SK-N-SH treated with all-trans-retinoic acid at 6 μM for 48 hours (cell line): ENCODE results near the gene ALLC.

ENCODE experiments used
- ATAC-seq: fragments of 200-7000 bp; cut with Tn5 transposase; 3 replicates; pipeline ENCODE4 v1.9.1; 2020; ENCODE audit warnings: mild to moderate bottlenecking, moderate library complexity
- ARNTL ChIP-seq: fragments of 450-650 bp; formaldehyde crosslinking; IDR thresholded peaks from 2 replicates; pipeline ENCODE4 v1.5.0; 2020; ENCODE audit warnings: low read depth, mild to moderate bottlenecking, moderate library complexity, borderline replicate concordance
- BACH2 ChIP-seq: fragments of 250-450 bp; sonication (Bioruptor Pico); IDR thresholded peaks from 2 replicates; pipeline ENCODE4 v1.9.0; 2021; ENCODE audit warnings: mild to moderate bottlenecking, borderline replicate concordance
- CSDC2 ChIP-seq: fragments of 250-450 bp; sonication (Bioruptor Pico); IDR thresholded peaks from 2 replicates; pipeline ENCODE4 v1.5.0; 2020; ENCODE audit warnings: mild to moderate bottlenecking, moderate library complexity
- ESRRG ChIP-seq: fragments of 250-450 bp; sonication (Bioruptor Pico); IDR thresholded peaks from 2 replicates; pipeline ENCODE4 v1.6.1; 2021; ENCODE audit warnings: mild to moderate bottlenecking
- GLIS3 ChIP-seq: fragments of 250-450 bp; sonication (Bioruptor Pico); IDR thresholded peaks from 2 replicates; pipeline ENCODE4 v1.5.0; 2020; ENCODE audit warnings: mild to moderate bottlenecking, moderate library complexity
- ISL1 ChIP-seq: fragments of 250-450 bp; sonication (Bioruptor Pico); IDR thresholded peaks from 2 replicates; pipeline ENCODE4 v2.1.2; 2022; ENCODE audit warnings: mild to moderate bottlenecking, moderate library complexity
- OSR1 ChIP-seq: fragments of 250-450 bp; sonication (Bioruptor Pico); IDR thresholded peaks from 2 replicates; pipeline ENCODE4 v1.8.0; 2022; ENCODE audit warnings: moderate library complexity, mild to moderate bottlenecking, inconsistent platforms
- PPARA ChIP-seq: fragments of 250-450 bp; sonication (Bioruptor Pico); IDR thresholded peaks from 2 replicates; pipeline ENCODE4 v1.5.0; 2020; ENCODE audit warnings: mild to moderate bottlenecking, borderline replicate concordance
- SNAI2 ChIP-seq: fragments of 250-450 bp; sonication (Bioruptor Pico); IDR thresholded peaks from 2 replicates; pipeline ENCODE4 v1.5.0; 2020; ENCODE audit warnings: mild to moderate bottlenecking, moderate library complexity
- TCF4 ChIP-seq: fragments of 250-450 bp; sonication (Bioruptor Pico); IDR thresholded peaks from 2 replicates; pipeline ENCODE4 v1.8.0; 2021; ENCODE audit warnings: mild to moderate bottlenecking, moderate library complexity, borderline replicate concordance
- TOX ChIP-seq: fragments of 250-450 bp; sonication (Bioruptor Pico); IDR thresholded peaks from 2 replicates; pipeline ENCODE4 v1.8.0; 2021; ENCODE audit warnings: mild to moderate bottlenecking, moderate library complexity, borderline replicate concordance
- ZC3H10 ChIP-seq: fragments of 250-450 bp; sonication (Bioruptor Pico); IDR thresholded peaks from 2 replicates; pipeline ENCODE4 v1.5.1; 2021; ENCODE audit warnings: mild to moderate bottlenecking, moderate library complexity
- ZFP3 ChIP-seq: fragments of 250-450 bp; sonication (Bioruptor Pico); IDR thresholded peaks from 2 replicates; pipeline ENCODE4 v1.5.0; 2020; ENCODE audit warnings: mild to moderate bottlenecking, moderate library complexity
- ZFP30 ChIP-seq: fragments of 450-650 bp; formaldehyde crosslinking; IDR thresholded peaks from 2 replicates; pipeline ENCODE4 v1.5.0; 2022; ENCODE audit warnings: mild to moderate bottlenecking, moderate library complexity
- ZNF565 ChIP-seq: fragments of 450-650 bp; formaldehyde crosslinking; conservative IDR thresholded peaks from 2 replicates; pipeline ENCODE4 v1.5.0; 2020; ENCODE audit warnings: low read depth, mild to moderate bottlenecking, moderate library complexity
- ZNF8 ChIP-seq: fragments of 450-650 bp; formaldehyde crosslinking; IDR thresholded peaks from 2 replicates; pipeline ENCODE4 v1.5.0; 2020; ENCODE audit warnings: mild to moderate bottlenecking, moderate library complexity
- TF ChIP-seq, protein P1 (sequence below): fragments of 250-450 bp; sonication (Bioruptor Pico); IDR thresholded peaks from 2 replicates; pipeline ENCODE4 v1.8.0; 2021; ENCODE audit warnings: low read depth, mild to moderate bottlenecking, moderate library complexity, borderline replicate concordance
- TF ChIP-seq, protein P2 (sequence below): fragments of 250-450 bp; sonication (Bioruptor Pico); IDR thresholded peaks from 2 replicates; pipeline ENCODE4 v1.5.1; 2020; ENCODE audit warnings: low read depth, mild to moderate bottlenecking, moderate library complexity
- TF ChIP-seq, protein P3 (sequence below): fragments of 250-450 bp; sonication (Bioruptor Pico); IDR thresholded peaks from 2 replicates; pipeline ENCODE4 v1.5.1; 2021; ENCODE audit warnings: mild to moderate bottlenecking, moderate library complexity
- TF ChIP-seq, protein P4 (sequence below): fragments of 250-450 bp; sonication (Bioruptor Pico); IDR thresholded peaks from 2 replicates; pipeline ENCODE4 v1.8.0; 2020; ENCODE audit warnings: mild to moderate bottlenecking, moderate library complexity, borderline replicate concordance
- TF ChIP-seq, protein P5 (sequence below): fragments of 250-450 bp; sonication (Bioruptor Pico); IDR thresholded peaks from 2 replicates; pipeline ENCODE4 v1.5.0; 2020; ENCODE audit warnings: mild to moderate bottlenecking, moderate library complexity

ALLC gene

DNA sequence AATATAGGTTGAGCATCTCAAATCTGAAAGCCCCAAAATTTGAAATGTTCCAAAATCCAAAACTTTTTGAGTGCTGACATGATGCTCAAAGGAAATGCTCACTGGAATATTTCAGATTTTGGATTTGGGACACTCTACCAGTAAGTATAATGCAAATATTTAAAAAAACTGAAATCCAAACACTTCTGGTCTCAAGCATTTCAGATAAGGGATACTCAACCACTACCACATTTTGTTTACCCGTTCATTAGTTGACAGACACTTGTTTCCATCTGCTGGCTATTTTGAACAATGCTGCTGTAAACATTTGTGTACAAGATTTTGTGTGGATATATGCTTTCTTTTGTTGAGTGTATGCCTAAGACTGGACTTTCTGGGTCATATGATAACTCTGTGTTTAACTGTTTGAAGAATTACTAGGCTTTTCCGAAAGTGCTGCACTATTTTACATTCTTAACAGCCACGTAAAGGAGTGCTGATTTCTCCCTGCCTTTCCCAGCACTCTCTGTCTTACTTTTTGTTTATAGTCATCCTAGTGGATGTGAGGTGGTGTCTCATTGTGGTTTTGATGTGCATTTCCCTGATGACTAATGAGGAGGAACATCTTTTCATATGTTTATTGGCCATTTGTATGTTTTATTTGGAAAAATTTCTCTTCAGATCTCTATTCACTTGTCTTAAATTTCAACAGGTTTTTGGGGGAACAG, 25.9 kb downstream of the ALLC start:
- TF ChIP-seq ISL1 (no peak), ZNF8 (CRISPR knock-in tag) (no peak), OSR1 (CRISPR knock-in tag) (no peak), ARNTL (CRISPR knock-in tag) (no peak), ZNF565 (CRISPR knock-in tag) (no peak), GLIS3 (CRISPR knock-in tag) (no peak), ZFP30 (CRISPR knock-in tag) (no peak), PPARA (CRISPR knock-in tag) (no peak), SNAI2 (CRISPR knock-in tag) (no peak), TOX (no peak)
- TF ChIP-seq, protein P1, sequence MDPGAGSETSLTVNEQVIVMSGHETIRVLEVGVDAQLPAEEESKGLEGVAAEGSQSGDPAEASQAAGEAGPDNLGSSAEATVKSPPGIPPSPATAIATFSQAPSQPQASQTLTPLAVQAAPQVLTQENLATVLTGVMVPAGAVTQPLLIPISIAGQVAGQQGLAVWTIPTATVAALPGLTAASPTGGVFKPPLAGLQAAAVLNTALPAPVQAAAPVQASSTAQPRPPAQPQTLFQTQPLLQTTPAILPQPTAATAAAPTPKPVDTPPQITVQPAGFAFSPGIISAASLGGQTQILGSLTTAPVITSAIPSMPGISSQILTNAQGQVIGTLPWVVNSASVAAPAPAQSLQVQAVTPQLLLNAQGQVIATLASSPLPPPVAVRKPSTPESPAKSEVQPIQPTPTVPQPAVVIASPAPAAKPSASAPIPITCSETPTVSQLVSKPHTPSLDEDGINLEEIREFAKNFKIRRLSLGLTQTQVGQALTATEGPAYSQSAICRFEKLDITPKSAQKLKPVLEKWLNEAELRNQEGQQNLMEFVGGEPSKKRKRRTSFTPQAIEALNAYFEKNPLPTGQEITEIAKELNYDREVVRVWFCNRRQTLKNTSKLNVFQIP (CRISPR knock-in tag), result no peak
- TF ChIP-seq, protein P2, sequence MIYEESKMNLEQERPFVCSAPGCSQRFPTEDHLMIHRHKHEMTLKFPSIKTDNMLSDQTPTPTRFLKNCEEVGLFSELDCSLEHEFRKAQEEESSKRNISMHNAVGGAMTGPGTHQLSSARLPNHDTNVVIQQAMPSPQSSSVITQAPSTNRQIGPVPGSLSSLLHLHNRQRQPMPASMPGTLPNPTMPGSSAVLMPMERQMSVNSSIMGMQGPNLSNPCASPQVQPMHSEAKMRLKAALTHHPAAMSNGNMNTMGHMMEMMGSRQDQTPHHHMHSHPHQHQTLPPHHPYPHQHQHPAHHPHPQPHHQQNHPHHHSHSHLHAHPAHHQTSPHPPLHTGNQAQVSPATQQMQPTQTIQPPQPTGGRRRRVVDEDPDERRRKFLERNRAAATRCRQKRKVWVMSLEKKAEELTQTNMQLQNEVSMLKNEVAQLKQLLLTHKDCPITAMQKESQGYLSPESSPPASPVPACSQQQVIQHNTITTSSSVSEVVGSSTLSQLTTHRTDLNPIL (CRISPR knock-in tag), result no peak
- TF ChIP-seq, protein P3, sequence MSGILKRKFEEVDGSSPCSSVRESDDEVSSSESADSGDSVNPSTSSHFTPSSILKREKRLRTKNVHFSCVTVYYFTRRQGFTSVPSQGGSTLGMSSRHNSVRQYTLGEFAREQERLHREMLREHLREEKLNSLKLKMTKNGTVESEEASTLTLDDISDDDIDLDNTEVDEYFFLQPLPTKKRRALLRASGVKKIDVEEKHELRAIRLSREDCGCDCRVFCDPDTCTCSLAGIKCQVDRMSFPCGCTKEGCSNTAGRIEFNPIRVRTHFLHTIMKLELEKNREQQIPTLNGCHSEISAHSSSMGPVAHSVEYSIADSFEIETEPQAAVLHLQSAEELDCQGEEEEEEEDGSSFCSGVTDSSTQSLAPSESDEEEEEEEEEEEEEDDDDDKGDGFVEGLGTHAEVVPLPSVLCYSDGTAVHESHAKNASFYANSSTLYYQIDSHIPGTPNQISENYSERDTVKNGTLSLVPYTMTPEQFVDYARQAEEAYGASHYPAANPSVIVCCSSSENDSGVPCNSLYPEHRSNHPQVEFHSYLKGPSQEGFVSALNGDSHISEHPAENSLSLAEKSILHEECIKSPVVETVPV (CRISPR knock-in tag), result no peak
- TF ChIP-seq, protein P4, sequence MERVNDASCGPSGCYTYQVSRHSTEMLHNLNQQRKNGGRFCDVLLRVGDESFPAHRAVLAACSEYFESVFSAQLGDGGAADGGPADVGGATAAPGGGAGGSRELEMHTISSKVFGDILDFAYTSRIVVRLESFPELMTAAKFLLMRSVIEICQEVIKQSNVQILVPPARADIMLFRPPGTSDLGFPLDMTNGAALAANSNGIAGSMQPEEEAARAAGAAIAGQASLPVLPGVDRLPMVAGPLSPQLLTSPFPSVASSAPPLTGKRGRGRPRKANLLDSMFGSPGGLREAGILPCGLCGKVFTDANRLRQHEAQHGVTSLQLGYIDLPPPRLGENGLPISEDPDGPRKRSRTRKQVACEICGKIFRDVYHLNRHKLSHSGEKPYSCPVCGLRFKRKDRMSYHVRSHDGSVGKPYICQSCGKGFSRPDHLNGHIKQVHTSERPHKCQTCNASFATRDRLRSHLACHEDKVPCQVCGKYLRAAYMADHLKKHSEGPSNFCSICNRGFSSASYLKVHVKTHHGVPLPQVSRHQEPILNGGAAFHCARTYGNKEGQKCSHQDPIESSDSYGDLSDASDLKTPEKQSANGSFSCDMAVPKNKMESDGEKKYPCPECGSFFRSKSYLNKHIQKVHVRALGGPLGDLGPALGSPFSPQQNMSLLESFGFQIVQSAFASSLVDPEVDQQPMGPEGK (CRISPR knock-in tag), result no peak
- ATAC-seq, result no peak

DNA sequence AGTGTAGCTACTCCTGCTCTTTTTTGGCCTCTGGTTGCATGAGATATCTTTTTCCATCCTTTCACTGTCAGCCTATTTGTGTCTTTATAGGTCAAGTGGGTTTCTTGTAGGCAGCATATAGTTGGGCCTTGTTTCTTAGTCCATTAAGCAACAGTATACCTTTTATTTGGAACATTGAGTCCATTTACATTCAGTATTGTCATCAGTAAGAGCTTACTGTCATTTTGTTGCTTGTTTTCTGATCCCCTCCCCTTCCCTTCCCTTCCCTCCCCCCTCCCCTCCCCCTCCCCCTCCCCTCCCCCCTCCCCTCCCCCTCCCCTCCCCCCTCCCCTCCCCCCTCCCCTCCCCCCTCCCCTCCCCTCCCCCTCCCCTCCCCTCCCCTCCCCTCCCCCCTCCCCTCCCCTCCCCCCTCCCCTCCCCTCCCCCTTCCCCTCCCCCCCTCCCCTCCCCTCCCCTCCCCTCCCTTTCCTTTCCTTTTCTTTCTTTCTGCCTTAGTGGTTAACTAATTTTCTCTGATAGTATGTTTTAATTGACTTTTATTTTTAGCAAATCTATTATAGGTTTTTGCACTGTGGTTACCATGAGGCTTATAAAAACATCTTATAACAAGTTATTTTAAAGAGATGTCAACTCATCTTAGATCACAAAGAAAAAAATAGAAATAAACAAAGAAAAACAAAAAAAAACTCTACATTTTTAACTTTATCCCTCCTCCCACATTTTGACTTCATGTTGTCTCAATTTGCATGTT, 32.2 kb downstream of the ALLC start:
- no peak for ATAC-seq
- TF ChIP-seq ESRRG (CRISPR knock-in tag) (no peak), BACH2 (CRISPR knock-in tag) (no peak), ZNF8 (CRISPR knock-in tag) (no peak), GLIS3 (CRISPR knock-in tag) (no peak), ZC3H10 (CRISPR knock-in tag) (no peak), OSR1 (CRISPR knock-in tag) (no peak), CSDC2 (CRISPR knock-in tag) (no peak), ISL1 (no peak), TCF4 (CRISPR knock-in tag) (no peak), ZFP3 (no peak), ZFP30 (CRISPR knock-in tag) (no peak), TOX (no peak)
- TF ChIP-seq, protein P4 (CRISPR knock-in tag), result no peak
- TF ChIP-seq, protein P2 (CRISPR knock-in tag), result no peak
- TF ChIP-seq, protein P5, sequence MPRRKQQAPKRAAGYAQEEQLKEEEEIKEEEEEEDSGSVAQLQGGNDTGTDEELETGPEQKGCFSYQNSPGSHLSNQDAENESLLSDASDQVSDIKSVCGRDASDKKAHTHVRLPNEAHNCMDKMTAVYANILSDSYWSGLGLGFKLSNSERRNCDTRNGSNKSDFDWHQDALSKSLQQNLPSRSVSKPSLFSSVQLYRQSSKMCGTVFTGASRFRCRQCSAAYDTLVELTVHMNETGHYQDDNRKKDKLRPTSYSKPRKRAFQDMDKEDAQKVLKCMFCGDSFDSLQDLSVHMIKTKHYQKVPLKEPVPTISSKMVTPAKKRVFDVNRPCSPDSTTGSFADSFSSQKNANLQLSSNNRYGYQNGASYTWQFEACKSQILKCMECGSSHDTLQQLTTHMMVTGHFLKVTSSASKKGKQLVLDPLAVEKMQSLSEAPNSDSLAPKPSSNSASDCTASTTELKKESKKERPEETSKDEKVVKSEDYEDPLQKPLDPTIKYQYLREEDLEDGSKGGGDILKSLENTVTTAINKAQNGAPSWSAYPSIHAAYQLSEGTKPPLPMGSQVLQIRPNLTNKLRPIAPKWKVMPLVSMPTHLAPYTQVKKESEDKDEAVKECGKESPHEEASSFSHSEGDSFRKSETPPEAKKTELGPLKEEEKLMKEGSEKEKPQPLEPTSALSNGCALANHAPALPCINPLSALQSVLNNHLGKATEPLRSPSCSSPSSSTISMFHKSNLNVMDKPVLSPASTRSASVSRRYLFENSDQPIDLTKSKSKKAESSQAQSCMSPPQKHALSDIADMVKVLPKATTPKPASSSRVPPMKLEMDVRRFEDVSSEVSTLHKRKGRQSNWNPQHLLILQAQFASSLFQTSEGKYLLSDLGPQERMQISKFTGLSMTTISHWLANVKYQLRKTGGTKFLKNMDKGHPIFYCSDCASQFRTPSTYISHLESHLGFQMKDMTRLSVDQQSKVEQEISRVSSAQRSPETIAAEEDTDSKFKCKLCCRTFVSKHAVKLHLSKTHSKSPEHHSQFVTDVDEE (CRISPR knock-in tag), result no peak
- TF ChIP-seq, protein P3 (CRISPR knock-in tag), result no peak
- TF ChIP-seq, protein P1 (CRISPR knock-in tag), result no peak
